Endothelial cell (in vitro differentiated cells): ENCODE measurements around the gene TMEM212. TPM values are rescaled to one million over a fixed set of nuclear protein-coding genes. Genes with fewer than 3 reads are reported as not detected.

Experiments
- DNase-seq: peaks from one replicate; pipeline ENCODE4 v3.0.0; 2021; ENCODE audit warnings: low spot score
- H3K27ac Mint-ChIP-seq: one replicate; pipeline ENCODE4 v1.8.0; 2021; ENCODE audit warnings: mixed read lengths, inconsistent platforms; ENCODE audit not compliant: unreplicated experiment
- H3K27me3 Mint-ChIP-seq: one replicate; pipeline ENCODE4 v1.8.0; 2021; ENCODE audit warnings: mild to moderate bottlenecking, moderate library complexity, mixed read lengths, inconsistent platforms; ENCODE audit not compliant: unreplicated experiment
- H3K36me3 Mint-ChIP-seq: one replicate; pipeline ENCODE4 v1.8.0; 2021; ENCODE audit warnings: mild to moderate bottlenecking, low read depth, mixed read lengths, inconsistent platforms; ENCODE audit not compliant: unreplicated experiment
- H3K4me1 Mint-ChIP-seq: one replicate; pipeline ENCODE4 v1.8.0; 2021; ENCODE audit warnings: mild to moderate bottlenecking, mixed read lengths, inconsistent platforms; ENCODE audit not compliant: unreplicated experiment
- H3K4me3 Mint-ChIP-seq: one replicate; pipeline ENCODE4 v1.8.0; 2021; ENCODE audit warnings: mild to moderate bottlenecking, mixed read lengths, inconsistent platforms; ENCODE audit not compliant: unreplicated experiment
- H3K9me3 Mint-ChIP-seq: one replicate; pipeline ENCODE4 v1.8.0; 2021; ENCODE audit warnings: mixed read lengths, inconsistent platforms; ENCODE audit not compliant: unreplicated experiment
- CTCF ChIP-seq: fragments of 200-600 bp; sonication (generic); IDR thresholded peaks from one replicate; pipeline ENCODE4 v1.5.0; 2021; ENCODE audit warnings: antibody characterized with exemption; ENCODE audit not compliant: unreplicated experiment
- total RNA-seq: library from RNA; stranded (reverse); fragmentation: NEBNext Ultra II Directional; extraction: Animal tissue kit (Norgen Biotek cat#: 25700); gene quantifications from one replicate; pipeline ENCODE4 v1.2.1, GENCODE V29; 2021; ENCODE audit not compliant: unreplicated experiment

Gene TMEM212
- total RNA-seq, 1 donor from 2014 or later: not detected

DNA sequence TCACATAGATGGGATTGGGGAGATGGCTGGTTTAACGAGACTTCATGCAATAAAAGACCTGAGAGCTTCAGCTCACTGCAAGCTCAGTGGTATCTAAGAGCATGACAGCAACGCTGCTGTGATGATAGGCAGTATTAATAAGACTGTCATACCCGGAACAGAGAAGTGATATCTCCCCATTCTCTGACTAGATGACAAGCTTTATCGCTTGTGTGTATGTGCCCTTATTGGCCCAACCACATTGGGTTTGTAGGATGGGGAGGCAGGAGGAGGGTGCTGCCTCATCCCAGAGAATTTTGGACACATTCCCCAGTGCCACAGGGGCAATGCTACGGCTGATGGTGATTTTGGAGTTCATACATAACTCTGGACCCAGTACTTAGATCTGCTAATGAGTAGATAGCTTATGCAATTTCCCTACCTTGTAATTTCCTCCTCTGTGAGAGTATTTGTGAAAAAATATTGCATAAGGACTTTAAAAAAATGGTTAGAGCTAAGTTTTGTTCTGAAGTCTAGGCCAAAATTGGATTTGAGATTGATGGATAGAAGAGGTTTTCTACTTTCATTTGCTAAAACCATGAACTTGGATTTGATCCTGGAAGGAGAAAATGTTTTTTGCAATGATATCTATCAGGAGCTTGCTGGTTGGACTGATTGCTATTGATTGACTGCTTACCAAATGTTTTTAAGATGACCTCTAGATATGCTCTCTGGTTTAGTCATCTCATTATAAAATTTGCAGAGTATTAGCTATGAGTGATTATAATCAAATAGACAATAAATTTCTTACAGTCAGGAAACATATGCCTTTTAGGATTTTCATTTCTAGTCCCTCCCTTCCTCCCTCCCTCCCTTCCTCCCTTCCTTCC lies 14.0 kb upstream of the TMEM212 start:
- H3K36me3 Mint-ChIP-seq: peaks cover under 1% of the 10 kb centered on the region
- H3K9me3 Mint-ChIP-seq: no peaks in the 10 kb centered on the region
- DNase-seq: no peak
- H3K4me1 Mint-ChIP-seq: peaks cover 57% of the 10 kb centered on the region
- peaks cover 2% of the 10 kb centered on the region for H3K27me3 Mint-ChIP-seq
- H3K27ac Mint-ChIP-seq: no peak overlapping the region
- no peak overlapping the region for H3K4me3 Mint-ChIP-seq
- TF ChIP-seq CTCF: no peak

DNA sequence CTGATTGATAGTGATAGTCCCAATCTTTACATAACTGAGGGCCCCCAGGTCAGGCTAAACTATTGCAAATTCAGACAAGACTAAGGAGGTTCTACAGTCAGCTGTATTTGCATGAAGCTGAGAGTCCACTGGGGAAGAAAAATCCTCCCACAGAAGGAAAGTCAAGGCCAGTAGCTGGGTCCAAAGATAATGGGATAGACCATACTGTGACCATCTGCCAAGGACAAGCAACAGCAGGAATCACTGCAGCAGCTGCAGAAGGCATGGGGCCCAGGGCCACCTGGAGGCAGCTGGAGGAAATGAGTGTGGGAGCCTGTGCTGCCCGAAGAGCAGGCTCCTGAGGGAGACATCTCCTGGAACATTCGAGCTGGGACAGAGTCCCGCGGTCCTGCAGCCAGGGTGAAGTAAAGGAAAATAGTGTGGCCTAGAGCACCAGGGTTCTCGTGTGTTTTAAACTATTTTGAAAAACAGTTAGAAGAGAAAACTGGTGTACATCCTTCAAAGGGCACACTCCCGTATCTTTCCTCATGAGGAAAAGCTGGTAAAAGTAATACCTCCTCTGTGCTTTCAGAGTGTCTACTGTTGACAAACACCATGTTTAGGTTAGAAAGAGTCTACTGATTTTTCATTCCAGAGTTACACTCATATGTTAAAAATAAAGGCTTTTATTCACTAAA lies 13.2 kb upstream of the TMEM212 start:
- Mint-ChIP-seq H3K27ac (no peak overlapping the region), H3K4me1 (peaks cover 54% of the 10 kb centered on the region), H3K4me3 (no peak overlapping the region), H3K36me3 (no peaks in the 10 kb centered on the region), H3K27me3 (peaks cover 2% of the 10 kb centered on the region), H3K9me3 (no peaks in the 10 kb centered on the region)
- peak; percentile 53 for TF ChIP-seq CTCF
- DNase-seq: peak; percentile 77

- no peak for DNase-seq
- peaks cover 2% of the 10 kb centered on the region for H3K27me3 Mint-ChIP-seq
- H3K4me3 Mint-ChIP-seq: no peak overlapping the region
- H3K4me1 Mint-ChIP-seq: peaks cover 49% of the 10 kb centered on the region
- H3K27ac Mint-ChIP-seq: no peak overlapping the region
- TF ChIP-seq CTCF: no peak
- no peaks in the 10 kb centered on the region for H3K9me3 Mint-ChIP-seq
- H3K36me3 Mint-ChIP-seq: no peaks in the 10 kb centered on the region
Measured at GRCh38 chr3:171830518-171830875, 12.7 kb upstream of the TMEM212 start.

- peaks cover 2% of the 10 kb centered on the region for H3K27me3 Mint-ChIP-seq
- TF ChIP-seq CTCF: no peak
- H3K9me3 Mint-ChIP-seq: no peaks in the 10 kb centered on the region
- H3K36me3 Mint-ChIP-seq: no peaks in the 10 kb centered on the region
- no peak overlapping the region for H3K27ac Mint-ChIP-seq
- no peak for DNase-seq
- no peak overlapping the region for H3K4me3 Mint-ChIP-seq
- peaks cover 40% of the 10 kb centered on the region for H3K4me1 Mint-ChIP-seq
Measured at GRCh38 chr3:171831936-171832335, 11.2 kb upstream of the TMEM212 start.

- Mint-ChIP-seq H3K4me1 (peaks cover 32% of the 10 kb centered on the region), H3K36me3 (no peaks in the 10 kb centered on the region), H3K27ac (no peak overlapping the region), H3K4me3 (no peak overlapping the region), H3K9me3 (no peaks in the 10 kb centered on the region), H3K27me3 (no peaks in the 10 kb centered on the region)
- no peak for DNase-seq
- TF ChIP-seq CTCF: no peak
Measured at GRCh38 chr3:171832989-171833388, 10.2 kb upstream of the TMEM212 start.
